Activated CD4-positive, alpha-beta T cell treated with anti-CD3 and anti-CD28 coated beads for 1 hour (primary cell): ENCODE results near the gene SMU1.

Experiments
- DNase-seq: peaks from one replicate; pipeline ENCODE4 v3.0.0-alpha.2; 2020

The SMU1 gene

GRCh38 chr9:33044162-33044673 is 32.3 kb downstream of the SMU1 start:
- peak; percentile 34 for DNase-seq

DNA sequence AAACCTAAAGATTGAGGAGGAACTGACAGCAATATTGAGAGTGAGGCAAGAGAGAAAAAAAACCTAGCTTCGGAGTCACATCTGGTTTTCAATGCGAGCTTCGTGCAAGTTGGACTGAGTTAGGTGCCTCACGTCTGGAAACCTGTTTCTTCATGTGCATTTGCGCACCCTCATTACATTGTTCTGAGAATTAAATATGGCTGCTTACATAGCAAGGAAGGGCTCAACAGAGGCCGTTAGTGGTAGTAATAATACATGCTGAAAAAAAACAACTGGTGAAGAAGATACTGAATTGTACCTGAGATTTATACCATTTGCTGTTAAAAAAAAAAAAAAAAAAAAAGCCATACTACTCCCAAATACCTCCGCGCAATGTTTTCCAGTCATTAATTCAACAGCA is 32.8 kb downstream of the SMU1 start:
- no peak for DNase-seq

GRCh38 chr9:33042473-33042872 is 34.0 kb downstream of the SMU1 start:
- DNase-seq = no peak

DNA sequence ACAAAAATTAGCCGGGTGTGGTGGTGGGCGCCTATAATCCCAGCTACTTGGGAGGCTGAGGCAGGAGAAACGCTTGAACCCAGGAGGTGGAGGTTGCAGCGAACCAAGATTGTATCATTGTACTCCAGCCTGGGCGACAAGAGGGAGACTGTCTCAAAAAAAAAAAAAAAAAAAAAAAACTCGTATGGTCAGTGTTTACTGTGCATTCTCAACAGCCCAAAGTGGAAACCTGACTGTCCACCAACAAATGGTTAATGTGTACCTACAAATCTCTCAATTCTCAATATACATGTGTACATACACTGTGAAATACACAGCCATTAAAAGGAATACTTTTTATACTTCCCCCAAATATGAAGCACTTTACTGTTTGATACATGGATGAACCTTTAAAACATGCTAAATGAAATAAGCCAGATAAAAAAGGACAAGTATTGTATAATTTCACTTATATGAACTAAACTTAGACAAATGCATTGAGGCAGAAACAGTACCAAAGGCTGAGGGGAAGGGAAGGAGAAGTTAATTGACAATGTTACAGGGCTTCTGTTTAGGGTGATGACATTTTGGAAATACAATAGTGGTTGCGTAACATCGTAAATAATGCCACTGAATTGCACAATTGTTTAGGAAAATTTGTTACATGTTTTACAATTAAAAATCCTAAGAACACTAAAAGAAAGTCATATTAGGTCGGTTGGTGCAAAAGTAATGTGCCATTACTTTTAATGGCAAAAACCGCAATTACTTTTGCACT is 34.9 kb downstream of the SMU1 start:
- DNase-seq = no peak

- DNase-seq = no peak
Measured at GRCh38 chr9:33040792-33041431, 35.6 kb downstream of the SMU1 start.

DNA sequence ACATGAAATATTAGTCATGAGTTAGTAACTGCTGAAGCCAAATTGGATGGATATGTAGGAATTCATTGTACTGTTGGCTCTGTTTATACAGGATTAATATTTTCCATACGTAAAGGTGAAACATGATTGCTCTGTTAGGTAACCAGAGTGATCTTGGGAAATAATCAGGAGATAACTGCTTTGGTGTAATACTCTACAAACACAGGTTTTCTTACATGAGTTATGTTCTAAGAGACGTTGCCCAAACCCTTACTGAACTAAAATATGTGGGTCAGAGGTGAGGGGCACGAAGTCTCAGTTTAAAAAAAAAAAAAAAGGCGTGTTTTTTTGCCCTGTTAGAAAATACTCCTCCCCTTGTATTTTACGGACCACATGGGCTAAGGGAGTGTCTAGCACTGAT is 43.6 kb downstream of the SMU1 start:
- no peak for DNase-seq

- DNase-seq = no peak
Measured at GRCh38 chr9:33032292-33032691, 44.2 kb downstream of the SMU1 start.

DNA sequence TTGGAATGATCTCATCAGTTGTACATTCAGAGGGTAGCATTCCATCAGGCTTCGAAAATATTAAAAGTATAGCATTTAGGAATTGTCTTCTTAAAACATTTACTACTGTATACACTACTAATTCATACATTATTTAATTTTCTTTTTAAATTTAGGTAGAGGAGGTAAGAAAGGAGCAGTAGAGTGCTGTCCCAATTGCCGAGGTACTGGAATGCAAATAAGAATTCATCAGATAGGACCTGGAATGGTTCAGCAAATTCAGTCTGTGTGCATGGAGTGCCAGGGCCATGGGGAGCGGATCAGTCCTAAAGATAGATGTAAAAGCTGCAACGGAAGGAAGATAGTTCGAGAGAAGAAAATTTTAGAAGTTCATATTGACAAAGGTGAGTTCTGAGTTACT is 46.2 kb downstream of the SMU1 start:
- no peak for DNase-seq

GRCh38 chr9:33029231-33029786 is 47.2 kb downstream of the SMU1 start:
- no peak for DNase-seq

DNA sequence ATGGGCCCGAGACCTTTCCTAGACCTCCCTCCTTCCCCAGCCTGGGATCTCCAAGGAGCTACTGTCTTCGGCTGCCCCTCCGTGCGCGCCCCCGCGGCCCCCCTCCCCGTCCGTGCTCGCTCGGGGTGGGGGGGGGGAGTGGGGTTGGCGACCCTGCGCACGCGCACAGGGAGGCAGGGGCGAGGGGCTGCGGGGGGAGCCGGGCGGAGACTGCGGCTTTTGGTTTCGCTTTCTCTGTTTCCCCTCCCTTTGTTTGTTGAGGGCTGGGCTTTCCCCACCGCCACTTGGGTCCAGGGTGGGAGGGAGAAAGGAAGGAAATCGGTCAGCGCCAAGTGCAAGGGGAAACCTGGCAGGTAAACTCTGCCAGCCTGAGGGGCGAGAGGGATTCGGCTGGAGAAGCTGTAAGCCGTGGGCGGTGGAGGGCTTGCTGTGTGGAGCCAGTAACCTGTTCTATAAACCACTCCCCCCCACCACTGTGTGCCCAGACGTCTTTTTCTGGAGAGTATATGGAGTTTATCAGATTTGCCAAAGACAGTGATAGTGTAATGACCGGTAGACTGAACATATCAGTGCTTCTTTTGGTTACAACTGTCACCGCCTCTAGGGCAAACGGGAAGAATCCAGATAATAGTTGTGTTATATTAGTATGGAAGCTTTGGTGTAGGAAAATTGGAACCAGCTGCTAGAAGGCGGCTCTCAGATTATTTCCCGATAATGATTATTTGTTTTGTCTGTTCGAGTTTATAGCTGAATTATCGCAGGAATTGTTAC is 50.7 kb downstream of the SMU1 start:
- peak; percentile 69 for DNase-seq

GRCh38 chr9:33024966-33025571 is 51.4 kb downstream of the SMU1 start, which contains the start of gene DNAJA1:
Gene DNAJA1, plus strand, starts transcription at chr9:33025273. Its CDS starts 1,212 bp downstream, at chr9:33026485.
- peak; percentile 96 for DNase-seq

DNA sequence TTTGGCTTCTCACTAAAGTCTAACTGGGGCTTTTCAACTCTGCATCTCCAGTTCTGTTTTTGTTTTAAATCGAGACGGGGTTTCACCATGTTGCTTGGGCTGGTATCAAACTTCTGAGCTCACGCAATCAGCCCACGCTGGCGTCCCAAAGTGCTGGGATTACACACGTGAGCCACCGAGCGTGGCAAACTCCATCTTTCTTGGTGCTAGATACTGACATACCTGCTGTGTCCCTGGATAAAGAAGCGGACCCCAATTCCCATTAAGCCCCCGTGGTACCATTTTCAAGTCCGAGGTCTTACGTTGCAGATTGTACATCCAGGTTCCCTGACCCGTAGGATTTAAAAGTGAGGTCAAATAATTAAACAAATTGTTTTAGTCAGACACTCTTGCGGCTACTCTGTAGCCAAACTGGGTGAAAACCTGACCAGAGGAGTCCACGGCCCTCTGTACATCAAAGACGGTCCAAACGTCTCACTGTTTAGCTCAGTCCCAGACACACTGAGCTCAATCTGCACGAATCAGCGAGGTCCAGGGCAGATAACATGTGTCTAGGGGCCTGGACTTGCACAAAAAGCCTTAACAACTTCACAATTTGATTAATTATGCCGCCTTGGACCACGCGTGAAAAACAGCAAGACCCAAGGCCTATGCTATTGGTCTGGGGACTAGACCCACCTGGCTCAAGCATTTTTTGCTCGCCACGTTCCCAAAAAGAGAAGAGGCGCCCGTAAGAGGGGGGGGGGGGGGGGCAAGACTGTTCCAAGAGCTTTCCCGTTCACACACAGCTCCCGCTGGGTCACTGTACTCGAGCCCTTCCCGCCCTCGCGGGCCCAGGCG is 52.1 kb downstream of the SMU1 start:
- DNase-seq = no peak

DNA sequence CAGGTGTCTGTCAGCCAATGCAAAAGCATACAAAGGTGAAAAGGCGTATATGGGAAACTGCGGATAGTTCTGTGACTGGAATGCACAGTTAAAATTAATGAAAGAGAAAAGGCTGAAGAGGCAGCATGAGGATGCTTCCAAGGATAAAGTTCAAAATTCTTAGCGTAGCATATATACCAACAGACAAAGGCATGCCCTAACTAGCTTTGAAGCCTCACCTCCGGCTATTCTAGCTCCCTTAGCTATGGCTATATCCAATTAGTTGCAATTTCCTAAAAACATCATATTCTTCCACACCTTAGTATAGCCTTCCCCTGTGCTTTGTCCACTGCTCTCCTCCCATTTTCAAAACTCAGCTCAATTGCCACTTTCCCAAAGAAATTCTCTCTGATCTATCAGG is 52.8 kb downstream of the SMU1 start:
- DNase-seq = no peak

GRCh38 chr9:33022755-33023154 is 53.7 kb downstream of the SMU1 start:
- DNase-seq = no peak

DNA sequence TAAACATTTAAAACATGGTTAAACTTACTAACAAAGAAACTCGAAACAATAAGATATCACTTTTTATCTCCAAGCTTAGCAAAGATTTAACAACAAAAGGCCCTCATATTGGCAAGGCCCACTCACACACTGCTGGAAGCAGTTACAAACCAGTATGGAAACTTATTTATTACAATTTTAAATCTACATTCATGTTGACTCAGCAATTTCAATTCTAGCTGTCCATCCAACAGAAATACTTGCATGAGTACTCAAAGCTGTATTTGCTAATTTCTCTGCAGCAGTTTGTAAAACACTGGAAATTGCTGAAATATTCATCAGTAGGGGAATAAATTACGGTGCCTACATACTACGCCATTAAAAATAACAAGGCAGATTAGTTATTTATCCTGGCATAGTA is 54.2 kb downstream of the SMU1 start:
- DNase-seq = no peak

DNA sequence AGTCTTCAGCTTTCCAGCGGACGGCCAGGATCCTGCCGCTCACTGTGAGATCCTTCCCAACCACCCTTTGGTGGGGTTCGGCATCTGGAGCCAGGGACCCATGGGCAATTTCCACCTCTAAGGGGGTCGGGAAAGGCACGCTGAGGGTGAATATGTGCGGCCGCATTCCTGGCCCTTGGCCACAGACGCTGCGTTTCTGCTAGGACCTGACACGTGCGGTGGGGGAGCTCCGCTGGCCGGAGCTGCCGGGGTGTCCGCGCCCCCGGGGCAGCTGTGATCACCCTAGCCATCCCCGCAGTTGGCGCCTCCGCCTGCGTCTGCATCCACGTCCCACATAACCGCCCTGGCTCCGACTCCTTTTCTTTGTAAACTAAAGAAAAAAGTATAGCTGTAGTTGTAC is 56.7 kb downstream of the SMU1 start:
- DNase-seq = no peak

GRCh38 chr9:33017283-33018041 is 59.0 kb downstream of the SMU1 start:
- no peak for DNase-seq

- no peak for DNase-seq
Measured at GRCh38 chr9:33014665-33015014, 61.8 kb downstream of the SMU1 start.

GRCh38 chr9:33013962-33014664 is 62.4 kb downstream of the SMU1 start:
- DNase-seq = no peak

DNA sequence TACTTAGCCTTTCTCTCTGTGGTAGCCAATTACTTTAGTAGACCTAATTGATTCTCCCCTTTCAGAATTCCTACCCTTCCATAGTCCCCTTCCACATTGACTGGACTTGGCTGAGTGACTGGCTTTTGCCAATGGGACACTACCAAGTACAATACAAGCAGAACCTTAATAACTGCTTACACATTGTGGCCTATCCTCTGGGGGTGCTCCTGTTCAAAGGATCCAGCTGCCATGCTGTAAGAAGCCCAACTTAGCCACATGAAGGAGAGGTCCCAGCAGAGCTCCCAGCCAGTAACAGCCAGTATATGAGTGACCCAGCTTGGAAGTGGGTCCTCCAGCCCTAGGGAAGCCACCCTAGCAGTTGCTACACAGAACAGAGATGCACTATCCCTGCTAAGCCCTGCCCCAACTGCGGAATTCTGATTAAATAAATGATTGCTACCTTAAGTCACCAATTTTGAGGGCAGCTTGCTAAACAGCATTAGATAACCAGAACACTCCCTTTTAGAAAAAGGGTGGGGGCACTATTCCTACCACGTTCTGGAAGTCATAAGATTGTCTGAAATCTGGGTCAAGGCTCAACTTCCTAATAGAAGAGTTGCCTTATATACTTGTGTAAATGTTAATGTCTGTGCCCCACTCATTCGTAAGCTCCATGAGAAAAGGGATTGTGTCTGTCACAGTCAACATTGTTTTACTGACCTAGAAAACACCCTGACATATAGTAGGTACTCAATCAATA is 64.0 kb downstream of the SMU1 start:
- no peak for DNase-seq
